Loucy (cell line): Measurements from ENCODE around the gene ADARB2.

ENCODE experiments used
- H2AFZ ChIP-seq: fragments of 200-600 bp; sonication (generic); 2 replicates; pipeline ENCODE4 v1.6.0; 2016; ENCODE audit warnings: antibody characterized with exemption, mild to moderate bottlenecking, low read length, moderate library complexity
- H3F3A ChIP-seq: fragments of 200-600 bp; 2 replicates; pipeline ENCODE4 v1.6.0; 2016; ENCODE audit warnings: antibody characterized with exemption, low read depth, mild to moderate bottlenecking
- H3K27me3 ChIP-seq: fragments of 200-600 bp; sonication (generic); 2 replicates; pipeline ENCODE4 v1.6.1; 2014; ENCODE audit warnings: low read length, mild to moderate bottlenecking; ENCODE audit not compliant: insufficient read depth, poor library complexity, severe bottlenecking
- H3K36me3 ChIP-seq: fragments of 200-600 bp; sonication (generic); 2 replicates; pipeline ENCODE4 v1.6.1; 2016; ENCODE audit warnings: low read length; ENCODE audit not compliant: insufficient read depth
- H3K4me1 ChIP-seq: fragments of 200-600 bp; sonication (generic); 2 replicates; pipeline ENCODE4 v1.5.1; 2014; ENCODE audit warnings: low read length, mild to moderate bottlenecking; ENCODE audit not compliant: insufficient read depth, poor library complexity, severe bottlenecking
- H3K4me2 ChIP-seq: fragments of 200-600 bp; sonication (generic); 2 replicates; pipeline ENCODE4 v1.6.0; 2014; ENCODE audit warnings: antibody characterized with exemption, low read length, low read depth, mild to moderate bottlenecking; ENCODE audit not compliant: poor library complexity, severe bottlenecking
- H3K4me3 ChIP-seq: fragments of 200-600 bp; sonication (generic); 2 replicates; pipeline ENCODE4 v1.5.1; 2014; ENCODE audit warnings: low read length, mild to moderate bottlenecking, mixed read lengths; ENCODE audit not compliant: poor library complexity, severe bottlenecking
- H3K79me2 ChIP-seq: fragments of 200-600 bp; sonication (generic); 2 replicates; pipeline ENCODE4 v1.6.1; 2014; ENCODE audit warnings: low read length; ENCODE audit not compliant: insufficient read depth
- H3K9ac ChIP-seq: fragments of 200-600 bp; sonication (generic); 2 replicates; pipeline ENCODE4 v1.6.0; 2014; ENCODE audit warnings: mild to moderate bottlenecking, low read depth, low read length, moderate library complexity; ENCODE audit not compliant: poor library complexity, severe bottlenecking
- H3K9me2 ChIP-seq: fragments of 200-600 bp; sonication (generic); replicated peaks from 2 replicates; pipeline ENCODE4 v1.6.1; 2016; ENCODE audit warnings: low read depth, low read length, mixed read lengths
- H3K9me3 ChIP-seq: fragments of 200-600 bp; sonication (generic); 2 replicates; pipeline ENCODE4 v1.6.1; 2014; ENCODE audit warnings: mild to moderate bottlenecking, antibody characterized with exemption, low read length, low read depth; ENCODE audit not compliant: insufficient read depth
- H4K20me1 ChIP-seq: fragments of 200-600 bp; sonication (generic); 2 replicates; pipeline ENCODE4 v1.6.0; 2014; ENCODE audit warnings: antibody characterized with exemption, low read length, mild to moderate bottlenecking; ENCODE audit not compliant: insufficient read depth, poor library complexity, severe bottlenecking
- CTCF ChIP-seq: fragments of 200-600 bp; sonication (generic); conservative IDR thresholded peaks from 2 replicates; pipeline ENCODE4 v1.5.1; 2014; ENCODE audit warnings: mild to moderate bottlenecking, antibody characterized with exemption, low read length
- EZH2phosphoT487 ChIP-seq: fragments of 200-600 bp; IDR thresholded peaks from 2 replicates; pipeline ENCODE4 v1.6.1; 2018; ENCODE audit warnings: antibody characterized with exemption, mild to moderate bottlenecking, moderate library complexity, borderline replicate concordance

Gene ADARB2

GRCh38 chr10:1187855-1188557 lies 549.3 kb downstream of the ADARB2 start:
- H3K9me3 ChIP-seq, result no peaks in the 10 kb centered on the region
- H3K79me2 ChIP-seq, result no peaks in the 10 kb centered on the region
- H3K9ac ChIP-seq, result no peak overlapping the region
- TF ChIP-seq EZH2phosphoT487 (no peak), CTCF (no peak)
- H3F3A ChIP-seq, result no peaks in the 10 kb centered on the region
- H3K4me3 ChIP-seq, result no peak overlapping the region
- H3K4me1 ChIP-seq, result no peaks in the 10 kb centered on the region
- no peaks in the 10 kb centered on the region for H3K36me3 ChIP-seq
- H4K20me1 ChIP-seq, result no peaks in the 10 kb centered on the region
- no peaks in the 10 kb centered on the region for H3K27me3 ChIP-seq
- no peaks in the 10 kb centered on the region for H3K9me2 ChIP-seq
- H3K4me2 ChIP-seq, result no peak overlapping the region
- no peak overlapping the region for H2AFZ ChIP-seq

- no peak for TF ChIP-seq EZH2phosphoT487
- no peak for TF ChIP-seq CTCF
- H3F3A ChIP-seq, result no peaks in the 10 kb centered on the region
- H3K4me3 ChIP-seq, result no peak overlapping the region
- H3K36me3 ChIP-seq, result no peaks in the 10 kb centered on the region
- no peak overlapping the region for H2AFZ ChIP-seq
- no peaks in the 10 kb centered on the region for H3K4me1 ChIP-seq
- H3K79me2 ChIP-seq, result no peaks in the 10 kb centered on the region
- no peaks in the 10 kb centered on the region for H4K20me1 ChIP-seq
- H3K4me2 ChIP-seq, result no peak overlapping the region
- no peaks in the 10 kb centered on the region for H3K27me3 ChIP-seq
- H3K9me3 ChIP-seq, result no peaks in the 10 kb centered on the region
- H3K9me2 ChIP-seq, result no peaks in the 10 kb centered on the region
- no peak overlapping the region for H3K9ac ChIP-seq
Observed at GRCh38 chr10:1187151-1187854, 550.0 kb downstream of the ADARB2 start.

- Histone ChIP-seq H3K27me3 (no peaks in the 10 kb centered on the region), H3K4me1 (no peaks in the 10 kb centered on the region)
Observed at GRCh38 chr10:1186683-1186990, 550.7 kb downstream of the ADARB2 start.

More at GRCh38 chr10:1186683-1186990, 550.7 kb downstream of the ADARB2 start:
- H3K9ac ChIP-seq, result no peak overlapping the region
- H3K9me3 ChIP-seq, result no peaks in the 10 kb centered on the region
- TF ChIP-seq CTCF (no peak), EZH2phosphoT487 (no peak)
- no peak overlapping the region for H3K4me2 ChIP-seq
- H3K9me2 ChIP-seq, result no peaks in the 10 kb centered on the region
- H4K20me1 ChIP-seq, result no peaks in the 10 kb centered on the region
- H2AFZ ChIP-seq, result no peak overlapping the region
- no peak overlapping the region for H3K4me3 ChIP-seq
- H3K79me2 ChIP-seq, result no peaks in the 10 kb centered on the region
- H3K36me3 ChIP-seq, result no peaks in the 10 kb centered on the region
- no peaks in the 10 kb centered on the region for H3F3A ChIP-seq
